Hepatocyte (in vitro differentiated cells): ENCODE results near the gene PPFIBP2. TPM values are rescaled to one million over a fixed set of nuclear protein-coding genes. Genes with fewer than 3 reads are reported as not detected.

Experiments
- DNase-seq: peaks from one replicate; pipeline ENCODE4 v3.0.0-alpha.2; 2016; ENCODE audit warnings: low spot score
- H2AFZ ChIP-seq: fragments of 200-600 bp; sonication (generic); 2 replicates; pipeline ENCODE4 v1.6.0; 2016; ENCODE audit warnings: antibody characterized with exemption, mild to moderate bottlenecking
- H3K27ac ChIP-seq: fragments of 200-600 bp; sonication (generic); 2 replicates; pipeline ENCODE4 v1.5.1; 2016; ENCODE audit warnings: mild to moderate bottlenecking
- H3K27me3 ChIP-seq: fragments of 200-600 bp; sonication (generic); 2 replicates; pipeline ENCODE4 v1.6.1; 2016
- H3K36me3 ChIP-seq: fragments of 200-600 bp; sonication (generic); replicated peaks from 2 replicates; pipeline ENCODE4 v1.5.1; 2016; ENCODE audit warnings: low read depth; ENCODE audit not compliant: insufficient read depth
- H3K4me1 ChIP-seq: fragments of 200-600 bp; sonication (generic); 2 replicates; pipeline ENCODE4 v1.5.1; 2016; ENCODE audit warnings: mild to moderate bottlenecking, moderate library complexity; ENCODE audit not compliant: insufficient read depth
- H3K4me2 ChIP-seq: fragments of 200-600 bp; sonication (generic); 2 replicates; pipeline ENCODE4 v1.6.0; 2016
- H3K4me3 ChIP-seq: fragments of 200-600 bp; sonication (generic); 2 replicates; pipeline ENCODE4 v1.5.1; 2016; ENCODE audit warnings: mild to moderate bottlenecking
- H3K79me2 ChIP-seq: fragments of 200-600 bp; sonication (generic); 2 replicates; pipeline ENCODE4 v1.6.0; 2017; ENCODE audit warnings: mild to moderate bottlenecking
- H3K9me2 ChIP-seq: fragments of 200-600 bp; sonication (generic); replicated peaks from 2 replicates; pipeline ENCODE4 v1.6.0; 2017; ENCODE audit warnings: mild to moderate bottlenecking; ENCODE audit not compliant: insufficient read depth
- H3K9me3 ChIP-seq: fragments of 200-600 bp; sonication (generic); 2 replicates; pipeline ENCODE4 v1.5.1; 2016; ENCODE audit warnings: low read depth, mild to moderate bottlenecking
- H4K20me1 ChIP-seq: fragments of 200-600 bp; sonication (generic); 2 replicates; pipeline ENCODE4 v1.6.0; 2016; ENCODE audit warnings: mild to moderate bottlenecking; ENCODE audit not compliant: insufficient read depth, poor library complexity, severe bottlenecking
- CTCF ChIP-seq: fragments of 200-600 bp; sonication (generic); IDR thresholded peaks from 2 replicates; pipeline ENCODE4 v1.5.1; 2016; ENCODE audit warnings: antibody characterized with exemption, mild to moderate bottlenecking; ENCODE audit not compliant: poor library complexity
- EZH2 ChIP-seq: fragments of 200-600 bp; sonication (generic); IDR thresholded peaks from 2 replicates; pipeline ENCODE4 v1.6.1; 2016; ENCODE audit warnings: antibody characterized with exemption, mild to moderate bottlenecking, borderline replicate concordance
- EZH2phosphoT487 ChIP-seq: fragments of 200-600 bp; sonication (generic); IDR thresholded peaks from one replicate; pipeline ENCODE4 v1.6.1; 2018; ENCODE audit warnings: antibody characterized with exemption, mild to moderate bottlenecking, low read depth, moderate library complexity; ENCODE audit not compliant: unreplicated experiment, severe bottlenecking
- WGBS: methylation state at CpG from one replicate; pipeline ENCODE4 v1.1.6; 2016; ENCODE audit warnings: low lambda C conversion rate; ENCODE audit errors: missing lambda C conversion rate; 5-methylcytosine and 5-hydroxymethylcytosine counted together
- polyA plus RNA-seq: library from polyadenylated mRNA; unstranded; fragments of >200 nt; fragmentation: Nextera tagmentation; extraction: Ambion mirVana; gene quantifications from 2 replicates; pipeline ENCODE4 v1.2.1, GENCODE V29; 2016
- total RNA-seq: library from RNA; depleted of rRNA; stranded (reverse); fragments of >200 nt; gene quantifications from 2 replicates; pipeline ENCODE4 v1.2.3, GENCODE V29; 2014

PPFIBP2 gene
- total and polyA plus RNA-seq, 2 experiments from 2014 or later: 33.9 to 55.8 TPM

- H3K4me3 ChIP-seq: no peak overlapping the region
- H3K36me3 ChIP-seq: no peaks in the 10 kb centered on the region
- H3K4me2 ChIP-seq: peak overlapping the region; percentile 81
- TF ChIP-seq CTCF (no peak), EZH2phosphoT487 (no peak), EZH2 (no peak)
- peaks cover 62% of the 10 kb centered on the region for H3K4me1 ChIP-seq
- H2AFZ ChIP-seq: no peak overlapping the region
- H3K27me3 ChIP-seq: no peaks in the 10 kb centered on the region
- H4K20me1 ChIP-seq: no peaks in the 10 kb centered on the region
- no peaks in the 10 kb centered on the region for H3K9me2 ChIP-seq
- peak overlapping the region; percentile 99 for H3K27ac ChIP-seq
- no peaks in the 10 kb centered on the region for H3K9me3 ChIP-seq
- DNase-seq: peak; percentile 34
- 29% methylated on average over 4 of the region's 4 CpGs for WGBS
- peaks cover 10% of the 10 kb centered on the region for H3K79me2 ChIP-seq
Measured at GRCh38 chr11:7572001-7572712, 58.4 kb downstream of the PPFIBP2 start.

DNA sequence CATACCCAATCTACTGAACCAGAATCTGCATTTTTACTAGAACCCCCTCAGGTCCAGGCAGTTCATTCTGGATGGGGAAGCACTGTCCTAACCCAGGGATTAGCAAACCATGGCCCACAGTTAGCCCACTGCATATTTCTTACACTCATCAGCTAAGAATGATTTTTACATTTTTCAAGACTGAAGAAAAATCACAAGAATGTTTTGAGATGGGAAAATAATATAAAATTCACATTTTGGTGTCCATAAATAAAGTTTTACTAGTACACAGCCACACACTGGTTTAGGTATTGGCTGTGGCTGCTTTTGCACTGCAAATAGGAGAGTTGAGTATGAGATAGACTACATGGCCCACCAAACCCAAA is 59.4 kb downstream of the PPFIBP2 start:
- Histone ChIP-seq H3K4me2 (peak overlapping the region; percentile 81), H3K9me2 (no peaks in the 10 kb centered on the region), H3K79me2 (peaks cover 11% of the 10 kb centered on the region), H3K27ac (peak overlapping the region; percentile 99), H3K4me1 (peaks cover 70% of the 10 kb centered on the region), H3K27me3 (no peaks in the 10 kb centered on the region), H3K36me3 (no peaks in the 10 kb centered on the region), H3K4me3 (no peak overlapping the region), H3K9me3 (no peaks in the 10 kb centered on the region), H2AFZ (no peak overlapping the region), H4K20me1 (no peaks in the 10 kb centered on the region)
- TF ChIP-seq CTCF: no peak
- no peak for TF ChIP-seq EZH2
- TF ChIP-seq EZH2phosphoT487: no peak
- no peak for DNase-seq

DNA sequence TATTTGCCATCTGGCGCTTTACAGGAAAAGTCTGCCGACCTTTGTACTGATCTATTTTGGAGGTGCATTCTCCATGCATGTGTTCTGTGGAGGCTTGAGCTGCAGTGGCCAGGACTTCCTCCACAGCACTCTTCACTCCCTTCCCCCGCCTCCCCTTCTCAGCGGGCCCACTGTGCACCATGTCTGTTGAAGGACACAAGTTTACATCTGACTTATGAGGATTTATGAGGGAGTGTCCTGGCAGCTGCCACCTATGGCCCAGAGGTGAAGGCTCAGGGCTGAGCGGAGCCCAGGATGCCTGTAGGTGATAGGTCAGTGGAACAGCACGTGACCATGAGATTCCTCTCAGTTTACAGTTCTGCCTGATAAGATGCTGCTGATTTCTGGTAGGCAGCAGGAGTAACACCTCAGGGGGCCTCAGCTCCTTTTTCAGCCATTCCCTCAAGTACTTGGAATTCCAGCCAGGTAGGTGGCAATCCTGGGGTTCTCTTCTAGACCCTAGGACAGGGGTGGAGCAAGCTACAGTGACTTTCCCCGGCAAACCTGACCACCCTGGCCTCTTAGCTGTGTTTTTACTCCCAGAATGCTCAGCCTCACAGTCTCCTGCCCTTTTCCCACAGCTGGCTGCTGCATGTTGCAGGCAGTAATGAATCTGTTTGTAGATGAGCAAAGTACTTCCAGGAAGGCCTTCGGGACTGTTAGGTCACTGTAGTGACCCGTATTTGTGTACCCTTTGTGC is 59.9 kb downstream of the PPFIBP2 start:
- Histone ChIP-seq H3K9me3 (no peaks in the 10 kb centered on the region), H3K27ac (peak overlapping the region; percentile 99), H2AFZ (no peak overlapping the region), H3K4me1 (peaks cover 72% of the 10 kb centered on the region), H3K36me3 (no peaks in the 10 kb centered on the region), H3K4me2 (peak overlapping the region; percentile 81), H3K27me3 (no peaks in the 10 kb centered on the region), H3K9me2 (no peaks in the 10 kb centered on the region), H4K20me1 (no peaks in the 10 kb centered on the region), H3K79me2 (peaks cover 16% of the 10 kb centered on the region), H3K4me3 (no peak overlapping the region)
- WGBS: 29% methylated on average over 9 of the region's 9 CpGs
- peak; percentile 75 for DNase-seq
- TF ChIP-seq EZH2phosphoT487 (no peak), CTCF (no peak), EZH2 (no peak)
